Osteocyte (in vitro differentiated cells): ENCODE data around the gene CLN3. TPM values are rescaled to one million over a fixed set of nuclear protein-coding genes. Genes with fewer than 3 reads are reported as not detected.
"Not testable (repeated sequence)": the region's sequence is repeated elsewhere in the genome, so short reads cannot be mapped to it uniquely, and the experiment has no call there.

Source experiments
- DNase-seq: peaks from one replicate; pipeline ENCODE4 v3.0.0; 2021; ENCODE audit warnings: mixed read lengths; ENCODE audit not compliant: unreplicated experiment; ENCODE audit errors: extremely low spot score
- H3K27ac Mint-ChIP-seq: one replicate; pipeline ENCODE4 v1.8.0; 2021; ENCODE audit warnings: mild to moderate bottlenecking, mixed read lengths; ENCODE audit not compliant: unreplicated experiment
- H3K27me3 Mint-ChIP-seq: one replicate; pipeline ENCODE4 v1.8.0; 2021; ENCODE audit warnings: mixed read lengths; ENCODE audit not compliant: unreplicated experiment
- H3K36me3 Mint-ChIP-seq: one replicate; pipeline ENCODE4 v1.8.0; 2021; ENCODE audit warnings: mixed read lengths; ENCODE audit not compliant: unreplicated experiment
- H3K4me1 Mint-ChIP-seq: one replicate; pipeline ENCODE4 v1.8.0; 2021; ENCODE audit warnings: mixed read lengths; ENCODE audit not compliant: unreplicated experiment
- H3K4me3 Mint-ChIP-seq: one replicate; pipeline ENCODE4 v1.8.0; 2021; ENCODE audit warnings: mild to moderate bottlenecking, moderate library complexity, mixed read lengths; ENCODE audit not compliant: unreplicated experiment
- H3K9me3 Mint-ChIP-seq: one replicate; pipeline ENCODE4 v1.8.0; 2021; ENCODE audit warnings: mixed read lengths; ENCODE audit not compliant: unreplicated experiment
- CTCF ChIP-seq: fragments of 200-600 bp; sonication (generic); IDR thresholded peaks from 2 replicates; pipeline ENCODE4 v1.5.0; 2021; ENCODE audit warnings: antibody characterized with exemption, mild to moderate bottlenecking, moderate library complexity
- total RNA-seq: library from RNA; stranded (reverse); gene quantifications from 2 replicates; pipeline ENCODE4 v1.2.1, GENCODE V29; 2021

CLN3 gene
- total RNA-seq, 1 donor from 2014 or later = 39.4 TPM

GRCh38 chr16:28504707-28505404 lies 13.0 kb upstream of the CLN3 start:
- Mint-ChIP-seq H3K9me3 (no peaks in the 10 kb centered on the region), H3K36me3 (no peaks in the 10 kb centered on the region)
- no peak for DNase-seq

GRCh38 chr16:28503470-28504259 lies 11.8 kb upstream of the CLN3 start:
- H3K27me3 Mint-ChIP-seq = peaks cover 19% of the 10 kb centered on the region
- no peak for DNase-seq
- H3K9me3 Mint-ChIP-seq = no peaks in the 10 kb centered on the region
- no peaks in the 10 kb centered on the region for H3K4me1 Mint-ChIP-seq
- TF ChIP-seq CTCF = no peak
- H3K4me3 Mint-ChIP-seq = no peak overlapping the region
- H3K36me3 Mint-ChIP-seq = no peaks in the 10 kb centered on the region
- no peak overlapping the region for H3K27ac Mint-ChIP-seq

More at GRCh38 chr16:28504707-28505404, 13.0 kb upstream of the CLN3 start:
- TF ChIP-seq CTCF = no peak
- Mint-ChIP-seq H3K4me3 (no peak overlapping the region), H3K27me3 (peaks cover 19% of the 10 kb centered on the region), H3K4me1 (no peaks in the 10 kb centered on the region), H3K27ac (no peak overlapping the region)

GRCh38 chr16:28502290-28502689 lies 10.4 kb upstream of the CLN3 start:
- H3K27ac Mint-ChIP-seq = no peak overlapping the region
- H3K36me3 Mint-ChIP-seq = no peaks in the 10 kb centered on the region
- no peaks in the 10 kb centered on the region for H3K9me3 Mint-ChIP-seq
- H3K4me1 Mint-ChIP-seq = no peaks in the 10 kb centered on the region
- no peak overlapping the region for H3K4me3 Mint-ChIP-seq
- DNase-seq = no peak
- peaks cover 19% of the 10 kb centered on the region for H3K27me3 Mint-ChIP-seq
- TF ChIP-seq CTCF = no peak

GRCh38 chr16:28501258-28502232 lies 9.7 kb upstream of the CLN3 start:
- H3K36me3 Mint-ChIP-seq = no peaks in the 10 kb centered on the region
- H3K4me1 Mint-ChIP-seq = no peaks in the 10 kb centered on the region
- H3K4me3 Mint-ChIP-seq = no peak overlapping the region
- no peak for TF ChIP-seq CTCF
- DNase-seq = no peak
- H3K27ac Mint-ChIP-seq = no peak overlapping the region
- no peaks in the 10 kb centered on the region for H3K9me3 Mint-ChIP-seq
- H3K27me3 Mint-ChIP-seq = peaks cover 14% of the 10 kb centered on the region

GRCh38 chr16:28500476-28501180 lies 8.8 kb upstream of the CLN3 start:
- not testable (repeated sequence) for H3K9me3 Mint-ChIP-seq, H3K4me3 Mint-ChIP-seq, H3K27me3 Mint-ChIP-seq, H3K36me3 Mint-ChIP-seq, DNase-seq, H3K27ac Mint-ChIP-seq, H3K4me1 Mint-ChIP-seq
